Measurements from ENCODE around the gene RAMP3. TPM values are rescaled to one million over a fixed set of nuclear protein-coding genes. Genes with fewer than 3 reads are reported as not detected.

Gene RAMP3
- total and polyA plus RNA-seq, 9 donors: 2.9 to 26.0 (median 8.0) TPM

DNA sequence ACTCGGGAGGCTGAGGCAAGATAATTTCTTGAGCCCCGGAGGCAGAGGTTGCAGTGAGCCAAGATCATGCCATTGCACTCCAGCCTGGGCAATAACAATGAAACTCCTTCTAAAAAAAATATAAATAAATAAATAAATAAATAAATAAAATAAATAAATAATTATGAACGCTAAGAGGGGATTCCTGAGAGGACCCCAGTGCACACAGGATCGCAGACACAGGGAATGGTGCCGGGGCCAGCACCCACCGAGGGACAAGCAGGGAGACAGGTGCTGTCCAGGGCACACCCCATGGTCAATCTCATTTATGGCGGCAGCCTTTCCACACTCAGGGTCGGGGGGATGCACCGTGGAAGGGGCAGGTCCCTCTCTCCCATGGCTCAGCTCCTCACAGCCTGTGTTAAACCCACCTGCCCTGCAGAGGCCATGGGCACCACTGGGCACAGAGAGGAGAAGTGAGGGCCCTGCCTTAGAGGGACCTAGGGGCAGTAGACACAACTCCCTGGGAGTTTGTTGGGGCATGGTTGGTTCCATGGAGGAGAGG lies 2.2 kb upstream of the RAMP3 start:
- H3K36me3 ChIP-seq: no peaks in the 10 kb centered on the region
- no peaks in the 10 kb centered on the region for H3K9me3 ChIP-seq
- TF ChIP-seq, protein P1, sequence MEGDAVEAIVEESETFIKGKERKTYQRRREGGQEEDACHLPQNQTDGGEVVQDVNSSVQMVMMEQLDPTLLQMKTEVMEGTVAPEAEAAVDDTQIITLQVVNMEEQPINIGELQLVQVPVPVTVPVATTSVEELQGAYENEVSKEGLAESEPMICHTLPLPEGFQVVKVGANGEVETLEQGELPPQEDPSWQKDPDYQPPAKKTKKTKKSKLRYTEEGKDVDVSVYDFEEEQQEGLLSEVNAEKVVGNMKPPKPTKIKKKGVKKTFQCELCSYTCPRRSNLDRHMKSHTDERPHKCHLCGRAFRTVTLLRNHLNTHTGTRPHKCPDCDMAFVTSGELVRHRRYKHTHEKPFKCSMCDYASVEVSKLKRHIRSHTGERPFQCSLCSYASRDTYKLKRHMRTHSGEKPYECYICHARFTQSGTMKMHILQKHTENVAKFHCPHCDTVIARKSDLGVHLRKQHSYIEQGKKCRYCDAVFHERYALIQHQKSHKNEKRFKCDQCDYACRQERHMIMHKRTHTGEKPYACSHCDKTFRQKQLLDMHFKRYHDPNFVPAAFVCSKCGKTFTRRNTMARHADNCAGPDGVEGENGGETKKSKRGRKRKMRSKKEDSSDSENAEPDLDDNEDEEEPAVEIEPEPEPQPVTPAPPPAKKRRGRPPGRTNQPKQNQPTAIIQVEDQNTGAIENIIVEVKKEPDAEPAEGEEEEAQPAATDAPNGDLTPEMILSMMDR (IDR thresholded peaks at IDR 0.05): no peak
- TF ChIP-seq POLR2A (IDR thresholded peaks at IDR 0.05): no peak
- TF ChIP-seq EP300 (IDR thresholded peaks at IDR 0.05): no peak
- no peaks in the 10 kb centered on the region for H3K27me3 ChIP-seq
- 85 to 93% (median 87%) methylated on average over 9 of the region's 9 CpGs for WGBS, 3 donors
- no peak overlapping the region for H3K27ac ChIP-seq
- DNase-seq: no peak
- intact Hi-C loops (cut with DNase I): loop anchor here in 1 of 4 donors (5.0 kb wide), 2 partner anchors 107 to 1157 kb away; no protein-coding TSS in a partner anchor
- H3K4me3 ChIP-seq: no peak overlapping the region
- no peaks in the 10 kb centered on the region for H3K4me1 ChIP-seq (ENCODE audit: insufficient read depth)

DNA sequence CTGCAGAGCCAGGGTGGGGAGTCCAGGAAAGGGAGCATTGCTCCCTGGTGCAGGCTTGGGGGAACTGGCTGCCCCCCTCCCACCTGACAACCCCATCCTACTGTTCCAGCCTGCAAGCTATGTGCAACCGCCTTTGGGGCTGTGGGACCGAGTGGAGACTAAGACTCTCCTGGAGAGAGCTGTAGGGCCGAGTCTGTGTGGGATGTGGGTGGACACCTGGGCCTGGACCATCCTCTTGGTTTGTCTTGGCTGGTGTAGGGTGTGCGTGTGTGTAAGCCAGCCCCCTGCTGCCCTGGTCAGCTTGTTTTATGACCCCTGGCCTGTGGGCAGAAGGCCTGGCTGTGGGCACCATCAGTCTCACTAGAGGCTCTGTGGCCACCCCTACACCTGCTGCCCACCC lies 1.6 kb upstream of the RAMP3 start:
- WGBS, 3 donors: 83 to 88% (median 86%) methylated on average over 4 of the region's 4 CpGs
- intact Hi-C loops (cut with DNase I): loop anchor here in 1 of 4 donors (5.0 kb wide), 2 partner anchors 106 to 1156 kb away; no protein-coding TSS in a partner anchor
- H3K4me1 ChIP-seq (ENCODE audit: insufficient read depth): no peaks in the 10 kb centered on the region
- TF ChIP-seq, protein P1 (IDR thresholded peaks at IDR 0.05): no peak
- TF ChIP-seq POLR2A (IDR thresholded peaks at IDR 0.05): no peak
- H3K27ac ChIP-seq: no peak overlapping the region
- no peaks in the 10 kb centered on the region for H3K27me3 ChIP-seq
- H3K9me3 ChIP-seq: no peaks in the 10 kb centered on the region
- H3K4me3 ChIP-seq: no peak overlapping the region
- DNase-seq: no peak
- no peaks in the 10 kb centered on the region for H3K36me3 ChIP-seq

DNA sequence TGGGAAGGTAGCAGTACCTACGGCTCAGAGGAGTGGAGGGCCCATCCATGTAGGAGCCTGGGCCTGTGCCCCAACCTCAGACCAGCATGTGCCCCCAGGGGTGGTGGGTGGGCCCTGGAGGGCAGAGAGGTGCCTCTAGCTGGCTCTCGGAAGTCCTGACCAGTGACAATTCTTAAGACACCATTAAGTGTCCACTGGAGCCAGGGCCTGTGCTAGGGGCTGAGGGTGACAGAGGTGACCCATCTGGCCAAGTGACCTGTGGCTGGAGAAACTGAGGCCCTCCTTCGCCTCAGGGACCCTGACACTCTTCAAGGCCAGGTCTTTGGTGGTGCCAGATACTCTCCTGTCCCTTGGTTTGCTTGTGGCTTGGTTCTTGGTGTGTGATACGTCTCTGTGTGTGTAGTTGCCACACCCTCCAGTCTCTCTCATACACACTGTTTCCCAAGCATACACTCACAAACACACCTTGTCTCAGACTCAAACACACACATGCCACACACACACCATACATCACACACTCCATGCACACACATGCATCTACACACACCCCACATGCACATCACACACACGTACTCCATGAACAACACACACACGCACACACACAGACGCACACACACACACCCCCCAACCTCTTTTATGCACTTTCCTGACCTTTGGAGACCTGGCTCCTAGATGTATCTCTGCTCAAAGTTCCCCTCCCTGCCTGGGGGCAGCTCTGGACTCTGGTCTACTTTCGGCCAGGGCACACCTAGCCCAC lies 897 bp upstream of the RAMP3 start:
- H3K4me3 ChIP-seq: no peak overlapping the region
- TF ChIP-seq, protein P1 (IDR thresholded peaks at IDR 0.05): no peak
- TF ChIP-seq POLR2A (IDR thresholded peaks at IDR 0.05) (no peak), EP300 (IDR thresholded peaks at IDR 0.05) (no peak)
- intact Hi-C loops (cut with DNase I): loop anchor here in 1 of 4 donors (5.0 kb wide), 2 partner anchors 106 to 1156 kb away; no protein-coding TSS in a partner anchor
- WGBS, 3 donors: 84 to 87% (median 86%) methylated on average over 8 of the region's 8 CpGs
- H3K4me1 ChIP-seq (ENCODE audit: insufficient read depth): no peaks in the 10 kb centered on the region
- H3K9me3 ChIP-seq: no peaks in the 10 kb centered on the region
- no peaks in the 10 kb centered on the region for H3K27me3 ChIP-seq
- no peaks in the 10 kb centered on the region for H3K36me3 ChIP-seq
- H3K27ac ChIP-seq: no peak overlapping the region
- no peak for DNase-seq

DNA sequence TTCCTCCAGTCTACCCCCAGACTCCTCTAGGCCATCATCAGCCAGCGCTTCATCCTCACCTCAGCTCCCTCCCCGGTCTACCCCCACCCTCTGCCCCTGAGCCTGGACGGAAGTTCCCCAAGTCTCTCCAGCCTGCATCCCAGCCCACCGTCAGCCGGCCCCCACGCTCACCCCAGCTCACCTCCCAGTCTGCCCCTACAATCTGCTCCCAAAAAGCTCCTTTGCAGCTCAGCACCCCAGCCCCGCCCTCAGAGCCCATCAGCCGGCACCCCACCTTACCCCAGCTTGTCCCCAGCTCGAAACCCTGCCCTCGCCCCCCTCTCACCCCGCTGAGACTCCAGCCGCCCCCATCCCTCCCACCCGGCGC lies 322 bp upstream of the RAMP3 start:
- H3K27ac ChIP-seq: no peak overlapping the region
- no peaks in the 10 kb centered on the region for H3K36me3 ChIP-seq
- peak overlapping the region; percentile 18 for H3K4me3 ChIP-seq
- TF ChIP-seq, protein P1 (IDR thresholded peaks at IDR 0.05): no peak
- no peak for TF ChIP-seq POLR2A (IDR thresholded peaks at IDR 0.05)
- no peak for TF ChIP-seq EP300 (IDR thresholded peaks at IDR 0.05)
- no peaks in the 10 kb centered on the region for H3K27me3 ChIP-seq
- no peak for DNase-seq
- 7 to 9% (median 8%) methylated on average over 14 of the region's 14 CpGs for WGBS, 3 donors
- no peaks in the 10 kb centered on the region for H3K4me1 ChIP-seq (ENCODE audit: insufficient read depth)
- no peaks in the 10 kb centered on the region for H3K9me3 ChIP-seq
- intact Hi-C loops (cut with DNase I): loop anchor here in 1 of 4 donors (5.0 kb wide), 2 partner anchors 105 to 1155 kb away; no protein-coding TSS in a partner anchor
